Skeletal muscle cell (primary cell): ENCODE results near the gene PXYLP1.
"Not testable (repeated sequence)": the region's sequence is repeated elsewhere in the genome, so short reads cannot be mapped to it uniquely, and the experiment has no call there.

Source experiments
- DNase-seq: peaks from one replicate; pipeline ENCODE4 v3.0.0-alpha.2; 2010; ENCODE audit warnings: low read depth
- H3K4me3 ChIP-seq: 2 replicates; pipeline ENCODE4 v1.5.1; 2011; ENCODE audit warnings: low read depth, mild to moderate bottlenecking, control low read depth, low read length, moderate library complexity

PXYLP1 gene

GRCh38 chr3:141231101-141231951 lies at the start of gene PXYLP1:
TSS of gene PXYLP1 (plus strand) at chr3:141231825. CDS start at chr3:141260176, 28,351 bp downstream.
- peak within 1 kb of the TSS; percentile 74 for H3K4me3 ChIP-seq
- DNase-seq: peak; percentile 62

GRCh38 chr3:141183606-141184005 lies 48.0 kb upstream of the PXYLP1 start:
- DNase-seq: no peak
- H3K4me3 ChIP-seq: no peak overlapping the region

- H3K4me3 ChIP-seq: no peak overlapping the region
- DNase-seq: no peak
These were observed 47.2 kb upstream of the PXYLP1 start for GRCh38 chr3:141184430-141184829.

GRCh38 chr3:141191097-141191749 lies 40.4 kb upstream of the PXYLP1 start:
- DNase-seq: no peak
- no peak overlapping the region for H3K4me3 ChIP-seq

- DNase-seq: peak; percentile 74
- H3K4me3 ChIP-seq: no peak overlapping the region
These were observed 39.3 kb upstream of the PXYLP1 start for GRCh38 chr3:141192345-141192744.

- H3K4me3 ChIP-seq: no peak overlapping the region
- DNase-seq: no peak
These were observed 38.4 kb upstream of the PXYLP1 start for GRCh38 chr3:141193066-141193830.

GRCh38 chr3:141201122-141201521 lies 30.5 kb upstream of the PXYLP1 start:
- no peak for DNase-seq

GRCh38 chr3:141202682-141203081 lies 28.9 kb upstream of the PXYLP1 start:
- H3K4me3 ChIP-seq: no peak overlapping the region

More at GRCh38 chr3:141201122-141201521, 30.5 kb upstream of the PXYLP1 start:
- no peak overlapping the region for H3K4me3 ChIP-seq

GRCh38 chr3:141203866-141204265 lies 27.8 kb upstream of the PXYLP1 start:
- no peak overlapping the region for H3K4me3 ChIP-seq
- no peak for DNase-seq

More at GRCh38 chr3:141202682-141203081, 28.9 kb upstream of the PXYLP1 start:
- DNase-seq: no peak

GRCh38 chr3:141204343-141204742 lies 27.3 kb upstream of the PXYLP1 start:
- no peak overlapping the region for H3K4me3 ChIP-seq
- no peak for DNase-seq

GRCh38 chr3:141211306-141211705 lies 20.3 kb upstream of the PXYLP1 start:
- not testable (repeated sequence) for H3K4me3 ChIP-seq

GRCh38 chr3:141212101-141212500 lies 19.5 kb upstream of the PXYLP1 start:
- no peak overlapping the region for H3K4me3 ChIP-seq
- no peak for DNase-seq

More at GRCh38 chr3:141211306-141211705, 20.3 kb upstream of the PXYLP1 start:
- DNase-seq: not testable (repeated sequence)

- no peak for DNase-seq
- H3K4me3 ChIP-seq: no peak overlapping the region
These were observed 19.1 kb upstream of the PXYLP1 start for GRCh38 chr3:141212555-141212954.

GRCh38 chr3:141216975-141217374 lies 14.7 kb upstream of the PXYLP1 start:
- no peak for DNase-seq
- H3K4me3 ChIP-seq: no peak overlapping the region

- no peak for DNase-seq
- H3K4me3 ChIP-seq: no peak overlapping the region
These were observed 14.2 kb upstream of the PXYLP1 start for GRCh38 chr3:141217389-141217788.

- DNase-seq: no peak
These were observed 13.3 kb upstream of the PXYLP1 start for GRCh38 chr3:141218162-141218835.

GRCh38 chr3:141218926-141219325 lies 12.7 kb upstream of the PXYLP1 start:
- DNase-seq: no peak
- H3K4me3 ChIP-seq: no peak overlapping the region

More at GRCh38 chr3:141218162-141218835, 13.3 kb upstream of the PXYLP1 start:
- H3K4me3 ChIP-seq: no peak overlapping the region

GRCh38 chr3:141223673-141224166 lies 7.9 kb upstream of the PXYLP1 start:
- no peak overlapping the region for H3K4me3 ChIP-seq
- no peak for DNase-seq

- DNase-seq: no peak
- no peak overlapping the region for H3K4me3 ChIP-seq
These were observed 5.7 kb upstream of the PXYLP1 start for GRCh38 chr3:141225939-141226338.
